A549 treated with CpdA at 1 μM for 4 hours (cell line): ENCODE results near the gene LMNB1. TPM values are rescaled to one million over a fixed set of nuclear protein-coding genes. Genes with fewer than 3 reads are reported as not detected.

Experiments used
- total RNA-seq: library from RNA; stranded (reverse); fragments of 200-300 nt; extraction: Qiagen RNA extraction; gene quantifications from 5 replicates; pipeline ENCODE4 v1.2.3, GENCODE V29; 2022; ENCODE audit warnings: low read depth

The LMNB1 gene, protein sequence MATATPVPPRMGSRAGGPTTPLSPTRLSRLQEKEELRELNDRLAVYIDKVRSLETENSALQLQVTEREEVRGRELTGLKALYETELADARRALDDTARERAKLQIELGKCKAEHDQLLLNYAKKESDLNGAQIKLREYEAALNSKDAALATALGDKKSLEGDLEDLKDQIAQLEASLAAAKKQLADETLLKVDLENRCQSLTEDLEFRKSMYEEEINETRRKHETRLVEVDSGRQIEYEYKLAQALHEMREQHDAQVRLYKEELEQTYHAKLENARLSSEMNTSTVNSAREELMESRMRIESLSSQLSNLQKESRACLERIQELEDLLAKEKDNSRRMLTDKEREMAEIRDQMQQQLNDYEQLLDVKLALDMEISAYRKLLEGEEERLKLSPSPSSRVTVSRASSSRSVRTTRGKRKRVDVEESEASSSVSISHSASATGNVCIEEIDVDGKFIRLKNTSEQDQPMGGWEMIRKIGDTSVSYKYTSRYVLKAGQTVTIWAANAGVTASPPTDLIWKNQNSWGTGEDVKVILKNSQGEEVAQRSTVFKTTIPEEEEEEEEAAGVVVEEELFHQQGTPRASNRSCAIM
- total RNA-seq, result 54.2 to 86.3 TPM (median 62.8 TPM) in 5 replicates

DNA sequence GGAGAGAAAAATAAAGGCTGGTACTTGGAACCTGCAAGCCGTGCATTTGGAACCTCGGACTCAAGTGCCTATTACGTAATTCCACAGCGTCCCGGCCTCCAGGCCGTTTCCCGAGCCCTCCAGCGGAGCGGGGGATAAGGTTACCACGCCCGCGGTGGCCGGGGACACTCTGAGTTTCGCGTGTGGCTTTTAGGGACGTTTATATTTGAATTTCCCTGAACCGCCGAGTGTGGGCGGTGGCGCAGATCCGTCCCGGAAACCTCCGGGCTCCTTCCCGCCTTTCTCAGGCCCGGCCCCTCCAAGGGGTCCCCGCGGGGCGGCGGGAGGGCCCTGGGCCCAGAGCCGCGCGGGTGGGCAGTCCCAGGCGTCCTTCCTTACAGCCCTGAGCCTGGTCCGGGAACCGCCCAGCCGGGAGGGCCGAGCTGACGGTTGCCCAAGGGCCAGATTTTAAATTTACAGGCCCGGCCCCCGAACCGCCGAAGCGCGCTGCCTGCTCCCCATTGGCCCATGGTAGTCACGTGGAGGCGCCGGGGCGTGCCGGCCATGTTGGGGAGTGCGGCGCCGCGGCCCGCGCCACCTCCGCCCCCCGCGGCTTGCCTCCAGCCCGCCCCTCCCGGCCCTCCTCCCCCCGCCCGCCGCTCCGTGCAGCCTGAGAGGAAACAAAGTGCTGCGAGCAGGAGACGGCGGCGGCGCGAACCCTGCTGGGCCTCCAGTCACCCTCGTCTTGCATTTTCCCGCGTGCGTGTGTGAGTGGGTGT is at the start of gene LMNB1:
TSS of gene LMNB1 (plus strand) at position 638 of the 758 bp plus-strand sequence. CDS start 373 bp downstream, outside the sequence.

Other genes with a start within 250 kb of the LMNB1 start
- 68.7 to 77.2 TPM (median 71.5 TPM) in 5 replicates for gene ALDH7A1, start 181.9 kb upstream of the LMNB1 start, total RNA-seq
- gene PHAX, start 176.2 kb upstream of the LMNB1 start, total RNA-seq, result 49.3 to 69.2 TPM (median 53.1 TPM) in 5 replicates